ENCODE measurements around the gene OR51B2. TPM values are rescaled to one million over a fixed set of nuclear protein-coding genes. Genes with fewer than 3 reads are reported as not detected.

The OR51B2 gene
- total RNA-seq, 1 experiment from 2014 or later, result 17.1 TPM

GRCh38 chr11:5289696-5290095, 34.4 kb downstream of the OR51B2 start:
- POLR2A ChIA-PET, result no interaction called here
- no peaks in the 10 kb centered on the region for H3K9me2 ChIP-seq (ENCODE audit: insufficient read depth)
- CTCF ChIA-PET, result no interaction called here
- intact Hi-C loops (cut with micrococcal nuclease), result loop anchor here (5.0 kb wide), 3 partner anchors 167 to 662 kb away; partner anchors contain the start of gene OR52N2
- no peak overlapping the region for H3K4me3 ChIP-seq (replicated peaks in 1 of 2; ENCODE audit: low read depth in 1 of 2, low read length in 2 of 2)
- H3K27me3 ChIP-seq (ENCODE audit: insufficient read depth, low read length), result no peaks in the 10 kb centered on the region
- ATAC-seq, result no peak
- no TSS peak for BruUV-seq (replicated peaks)
- no peak overlapping the region for H3K9ac ChIP-seq (ENCODE audit: low read length)
- peaks cover 0 to 5% of the 10 kb centered on the region in 2 experiments; a peak in 1 of 4 replicates for H3K4me1 ChIP-seq (ENCODE audit: control insufficient read depth in 1 of 2, insufficient read depth in 2 of 2, low read length in 2 of 2)
- H4K20me1 ChIP-seq (ENCODE audit: insufficient read depth), result no peaks in the 10 kb centered on the region; the same call in 1 of the 2 replicates
- TF ChIP-seq FOSL1 (IDR thresholded peaks at IDR 0.05; ENCODE audit: low read depth) (no peak), CTCF (IDR thresholded peaks at IDR 0.05 in 2 of 3, conservative IDR thresholded peaks at IDR 0.05 in 1 of 3; ENCODE audit: borderline replicate concordance in 1 of 3, insufficient read depth in 1 of 3, low read depth in 2 of 3, low read length in 2 of 3) (no peak), SIN3A (IDR thresholded peaks at IDR 0.05; ENCODE audit: low read depth) (no peak), ATF3 (IDR thresholded peaks at IDR 0.05) (no peak), POLR2A (IDR thresholded peaks at IDR 0.05; ENCODE audit: borderline replicate concordance, extremely low read depth, insufficient read depth, insufficient read length) (no peak), EGR1 (IDR thresholded peaks at IDR 0.05; ENCODE audit: low read depth) (no peak), SP1 (IDR thresholded peaks at IDR 0.05; ENCODE audit: low read depth) (no peak), TCF7L2 (IDR thresholded peaks at IDR 0.05; ENCODE audit: borderline replicate concordance, extremely low read depth, insufficient read depth, insufficient read length) (no peak), JUND (IDR thresholded peaks at IDR 0.05) (no peak), MAX (IDR thresholded peaks at IDR 0.05) (no peak), SRF (IDR thresholded peaks at IDR 0.05; ENCODE audit: low read depth) (no peak), EZH2 (IDR thresholded peaks at IDR 0.05) (no peak), POLR2AphosphoS5 (IDR thresholded peaks at IDR 0.05; ENCODE audit: low read depth, low read length) (no peak), ELF1 (IDR thresholded peaks at IDR 0.05; ENCODE audit: borderline replicate concordance, low read depth) (no peak), REST (IDR thresholded peaks at IDR 0.05; ENCODE audit: low read depth) (no peak)
- H3K9me3 ChIP-seq (ENCODE audit: control insufficient read depth in 1 of 2, insufficient read depth in 1 of 2, low read depth in 1 of 2, low read length in 2 of 2), result no peaks in the 10 kb centered on the region
- no peak overlapping the region for H3K4me2 ChIP-seq (ENCODE audit: low read length)
- no peak overlapping the region for H2AFZ ChIP-seq (ENCODE audit: low read depth, low read length, poor library complexity, severe bottlenecking)
- no peaks in the 10 kb centered on the region for H3K79me2 ChIP-seq (ENCODE audit: insufficient read depth, low read length)
- DNase-seq (ENCODE audit: low read depth, low spot score), result no peak
- RAD21 ChIA-PET (ENCODE audit: low non-redundant PET in 1 of 2, low total read pairs in 2 of 2, uncharacterized antibody in 2 of 2, unreplicated experiment in 2 of 2), result no interaction called here
- H3K27ac ChIP-seq (ENCODE audit: low read depth, low read length), result no peak overlapping the region
- H3K36me3 ChIP-seq (ENCODE audit: control insufficient read depth in 1 of 2, insufficient read depth in 2 of 2, low read length in 2 of 2), result no peaks in the 10 kb centered on the region

Data from HCT116 (cell line).